GM18951 (cell line): Measurements from ENCODE around the gene CHST4.
"Not testable (repeated sequence)": the region's sequence is repeated elsewhere in the genome, so short reads cannot be mapped to it uniquely, and the experiment has no call there.

Source experiments
- POLR2A ChIP-seq: IDR thresholded peaks from 4 replicates; pipeline ENCODE4 v1.6.1; 2011; ENCODE audit warnings: mild to moderate bottlenecking; ENCODE audit not compliant: insufficient read length, insufficient read depth; ENCODE audit errors: extremely low read depth
- in situ Hi-C: fragments of 300-500 bp; cut with MboI; formaldehyde crosslinking; loops from one replicate; pipeline ENCODE4 v1.12.0; 2022; ENCODE audit warnings: low sequenced_read_pairs, mixed read lengths, inconsistent platforms; ENCODE audit not compliant: unreplicated experiment

Gene CHST4

GRCh38 chr16:71567931-71568330 lies 41.7 kb downstream of the CHST4 start:
- no peak for TF ChIP-seq POLR2A

GRCh38 chr16:71568551-71568950 lies 42.3 kb downstream of the CHST4 start:
- in situ Hi-C loops = no loop called here
- no peak for TF ChIP-seq POLR2A

More at GRCh38 chr16:71567931-71568330, 41.7 kb downstream of the CHST4 start:
- in situ Hi-C loops = no loop called here

- TF ChIP-seq POLR2A = no peak
- in situ Hi-C loops = no loop called here
Observed at GRCh38 chr16:71569621-71570020, 43.4 kb downstream of the CHST4 start.

DNA sequence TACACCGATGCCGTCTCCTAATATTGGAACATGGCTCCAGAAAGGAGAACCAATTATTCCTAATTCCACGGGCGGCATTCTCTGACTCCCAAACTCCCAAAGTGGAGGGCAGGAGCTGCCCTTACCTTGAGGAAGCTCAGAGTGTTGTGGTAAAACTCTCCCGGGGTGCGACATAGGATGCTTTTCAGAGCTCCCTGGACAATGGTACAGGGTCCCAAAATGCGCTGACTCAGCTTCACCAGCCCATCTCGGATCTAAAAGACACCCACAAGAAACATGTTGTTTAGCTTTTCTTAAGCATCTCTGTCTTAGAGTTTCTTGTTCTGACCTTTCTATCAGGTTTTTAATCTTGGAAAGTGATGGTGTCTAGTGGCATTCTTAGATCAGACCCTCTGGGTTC lies 43.9 kb downstream of the CHST4 start:
- in situ Hi-C loops = no loop called here

GRCh38 chr16:71572497-71573116 lies 46.4 kb downstream of the CHST4 start:
- TF ChIP-seq POLR2A = no peak
- in situ Hi-C loops = no loop called here

More for the DNA sequence above, 43.9 kb downstream of the CHST4 start:
- no peak for TF ChIP-seq POLR2A

DNA sequence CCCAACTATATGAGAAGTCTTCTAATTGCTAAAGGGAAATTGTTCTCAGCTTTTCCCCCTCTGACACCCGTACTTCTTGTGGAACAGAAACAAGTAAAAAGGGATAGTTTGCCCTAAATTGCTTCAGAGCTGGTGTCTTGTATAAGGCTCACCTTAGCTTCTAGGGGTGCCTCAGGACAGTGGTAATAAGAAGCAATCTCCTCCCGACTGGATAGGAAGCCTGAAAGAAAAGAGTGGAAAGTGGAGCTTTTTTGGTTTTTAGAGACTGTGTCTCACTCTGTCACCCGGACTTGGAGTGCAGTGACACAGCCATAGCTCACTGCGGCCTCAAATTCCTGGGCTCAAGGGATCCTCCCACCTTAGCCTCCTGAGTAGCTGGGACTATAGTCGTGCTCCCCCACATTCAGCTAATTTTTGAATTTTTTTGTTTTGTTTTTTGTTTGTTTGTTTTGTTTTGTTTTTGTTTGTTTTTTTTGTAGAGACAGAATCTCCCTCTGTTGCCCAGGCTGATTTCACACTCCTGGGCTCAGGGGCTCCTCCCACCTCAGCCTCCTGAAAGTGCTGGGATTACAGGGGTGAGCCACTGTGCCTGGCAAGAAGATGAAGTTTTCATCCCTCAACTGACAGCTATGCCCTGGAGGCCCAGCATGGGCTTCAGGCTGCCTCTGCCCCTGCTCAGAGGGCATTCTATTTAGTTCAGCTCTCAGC lies 47.3 kb downstream of the CHST4 start:
- in situ Hi-C loops = no loop called here
- TF ChIP-seq POLR2A = no peak

- TF ChIP-seq POLR2A = no peak
- in situ Hi-C loops = no loop called here
Observed at GRCh38 chr16:71574702-71575101, 48.5 kb downstream of the CHST4 start.

GRCh38 chr16:71576971-71577370 lies 50.7 kb downstream of the CHST4 start, which contains the start of gene TAT:
TAT (minus strand) TSS chr16:71577092; CDS start chr16:71576415, 677 bp downstream.
- TF ChIP-seq POLR2A = no peak
- in situ Hi-C loops = no loop called here

DNA sequence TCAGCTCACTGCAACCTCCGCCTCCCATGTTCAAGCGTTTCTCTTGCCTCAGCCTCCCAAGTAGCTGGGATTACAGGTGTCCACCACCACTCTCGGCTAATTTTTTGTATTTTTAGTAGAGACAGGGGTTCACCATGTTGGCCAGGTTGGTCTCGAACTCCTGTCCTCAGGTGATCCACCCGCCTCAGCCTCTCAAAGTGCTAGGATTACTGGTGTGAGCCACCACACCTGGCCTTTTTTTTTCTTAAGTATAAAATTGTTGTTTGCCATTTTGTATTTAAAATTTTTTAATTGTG lies 56.3 kb downstream of the CHST4 start:
- in situ Hi-C loops = not testable (repeated sequence)

- TF ChIP-seq POLR2A = no peak
- in situ Hi-C loops = no loop called here
Observed at GRCh38 chr16:71584543-71585317, 58.5 kb downstream of the CHST4 start.

- in situ Hi-C loops = no loop called here
- no peak for TF ChIP-seq POLR2A
Observed at GRCh38 chr16:71585318-71585703, 59.1 kb downstream of the CHST4 start.
